Measurements from ENCODE around the gene WAS.
"Not testable (repeated sequence)": the region's sequence is repeated elsewhere in the genome, so short reads cannot be mapped to it uniquely, and the experiment has no call there.

Gene WAS

GRCh38 chrX:48683411-48683982 lies at the start of gene WAS:
TSS of gene WAS (plus strand) at chrX:48683799. CDS start at chrX:48683854, 55 bp downstream.
- DNase-seq: peak; percentile 79

DNA sequence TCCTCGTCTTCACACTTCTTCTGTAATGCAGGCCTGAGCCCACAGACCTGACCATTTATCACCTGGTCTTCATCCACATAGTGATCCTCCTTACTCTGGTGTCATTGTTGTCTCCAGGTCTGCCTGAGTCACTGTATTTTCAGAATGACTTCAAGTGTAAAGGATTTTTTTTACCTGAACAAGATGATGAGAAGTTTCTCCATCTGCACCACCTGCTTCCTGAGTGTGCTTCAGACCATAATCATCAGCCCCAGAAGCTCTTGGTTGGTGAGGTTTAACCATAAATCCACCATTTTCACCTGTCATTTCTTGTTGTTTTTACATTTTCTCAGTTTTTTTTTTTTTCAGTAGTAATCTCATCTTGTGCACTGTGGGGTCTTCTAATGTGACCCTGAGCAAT lies 47.3 kb upstream of the WAS start:
- no peak for DNase-seq

DNA sequence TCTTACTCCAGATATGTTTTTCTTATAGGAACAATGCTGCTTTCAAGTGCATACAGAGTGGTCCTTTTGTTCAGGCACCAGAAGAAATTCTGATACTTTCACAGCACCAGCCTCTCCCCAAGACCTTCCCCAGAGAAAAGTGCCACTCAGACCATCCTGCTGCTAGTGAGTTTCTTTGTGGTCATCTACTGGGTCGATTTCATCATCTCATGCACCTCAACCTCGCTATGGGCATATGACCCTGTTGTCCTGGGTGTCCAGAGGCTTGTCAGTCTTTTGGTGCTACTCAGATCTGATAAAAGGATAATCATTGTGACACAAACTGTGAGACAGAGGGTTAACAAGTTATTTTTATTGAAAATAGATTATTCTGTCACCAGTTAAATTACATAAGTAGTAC lies 46.8 kb upstream of the WAS start:
- no peak for DNase-seq

- DNase-seq: no peak
Observed at GRCh38 chrX:48645669-48646068, 37.9 kb upstream of the WAS start.

- DNase-seq: peak; percentile 74
Observed at GRCh38 chrX:48648336-48648751, 35.3 kb upstream of the WAS start.

GRCh38 chrX:48649102-48649501 lies 34.5 kb upstream of the WAS start:
- DNase-seq: no peak

GRCh38 chrX:48652055-48652579 lies 31.5 kb upstream of the WAS start:
- DNase-seq: peak; percentile 5

GRCh38 chrX:48654746-48655145 lies 28.9 kb upstream of the WAS start:
- DNase-seq: not testable (repeated sequence)

DNA sequence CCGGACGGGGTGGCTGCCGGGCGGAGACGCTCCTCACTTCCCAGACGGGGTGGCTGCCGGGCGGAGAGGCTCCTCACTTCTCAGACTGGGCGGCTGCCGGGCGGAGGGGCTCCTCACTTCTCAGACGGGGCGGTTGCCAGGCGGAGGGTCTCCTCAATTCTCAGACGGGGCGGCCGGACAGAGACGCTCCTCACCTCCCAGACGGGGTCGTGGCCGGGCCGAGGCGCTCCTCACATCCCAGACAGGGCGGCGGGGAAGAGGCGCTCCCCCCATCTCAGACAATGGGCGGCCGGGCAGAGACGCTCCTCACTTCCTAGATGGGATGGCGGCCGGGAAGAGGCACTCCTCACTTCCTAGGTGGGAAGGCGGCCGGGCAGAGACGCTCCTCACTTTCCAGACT lies 23.9 kb upstream of the WAS start:
- DNase-seq: not testable (repeated sequence)

DNA sequence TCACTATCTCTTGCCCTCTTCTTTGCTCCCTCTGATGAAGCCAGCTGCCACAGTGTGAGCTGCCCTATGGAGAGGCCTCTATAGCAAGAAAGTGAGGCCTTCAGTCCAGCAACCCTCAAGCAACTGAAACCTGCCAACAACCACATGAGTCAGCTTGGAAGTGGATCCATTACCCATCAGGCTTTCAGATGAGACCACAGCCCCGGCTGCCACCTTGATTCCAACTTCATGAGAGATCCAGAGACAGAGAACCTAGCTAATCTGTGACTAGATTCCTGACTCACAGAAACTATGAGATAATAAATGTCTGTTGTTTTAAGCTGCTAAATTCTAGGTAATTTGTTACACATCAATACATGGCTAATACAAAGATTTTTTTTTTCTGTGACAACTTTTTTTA lies 20.4 kb upstream of the WAS start:
- DNase-seq: no peak

- DNase-seq: no peak
Observed at GRCh38 chrX:48664156-48664555, 19.4 kb upstream of the WAS start.

- DNase-seq: no peak
Observed at GRCh38 chrX:48665991-48666390, 17.6 kb upstream of the WAS start.

- no peak for DNase-seq
Observed at GRCh38 chrX:48666649-48667048, 16.9 kb upstream of the WAS start.

DNA sequence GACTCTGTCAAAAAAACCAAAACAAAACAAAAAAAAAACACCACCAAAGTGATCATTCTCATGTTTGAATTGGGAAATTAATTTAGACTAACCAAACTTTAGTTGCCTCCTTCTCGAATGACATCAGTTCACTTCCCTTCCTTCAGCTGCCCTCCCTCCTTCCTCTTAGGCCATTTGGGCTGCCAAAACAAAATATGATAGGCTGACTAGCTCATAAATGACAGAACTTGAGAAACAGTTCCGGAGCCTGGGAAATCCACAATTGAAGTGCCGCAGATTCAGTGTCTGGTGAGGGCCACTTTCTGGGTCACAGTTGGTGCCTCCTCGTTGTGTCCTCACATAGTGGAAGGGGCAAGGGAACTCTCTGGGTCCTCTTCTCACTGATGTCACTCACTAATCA lies 16.1 kb upstream of the WAS start:
- no peak for DNase-seq

- not testable (repeated sequence) for DNase-seq
Observed at GRCh38 chrX:48668187-48668586, 15.4 kb upstream of the WAS start.

- DNase-seq: peak; percentile 94
Observed at GRCh38 chrX:48676106-48676892, 7.3 kb upstream of the WAS start.

- no peak for DNase-seq
Observed at GRCh38 chrX:48676893-48677270, 6.7 kb upstream of the WAS start.

DNA sequence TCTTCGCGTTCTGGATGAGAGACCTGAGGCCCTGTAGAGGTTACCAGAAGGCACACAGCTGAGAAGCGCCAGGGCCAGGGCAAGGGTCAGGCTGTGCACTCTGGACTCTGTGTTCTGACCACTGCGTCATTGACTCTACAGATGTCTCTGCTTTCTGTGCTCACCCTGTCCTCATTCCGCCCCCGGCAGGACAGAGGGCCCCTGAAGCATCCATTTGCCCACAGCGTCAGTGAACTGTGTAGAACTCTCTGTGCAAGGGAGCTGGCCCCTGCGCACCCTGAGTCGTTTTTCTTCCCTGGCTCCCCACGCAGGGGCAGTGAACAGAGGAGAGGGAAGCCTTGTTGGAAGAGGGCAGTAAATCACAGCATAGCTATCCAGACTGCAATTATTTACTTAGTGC lies 6.1 kb upstream of the WAS start:
- no peak for DNase-seq

DNA sequence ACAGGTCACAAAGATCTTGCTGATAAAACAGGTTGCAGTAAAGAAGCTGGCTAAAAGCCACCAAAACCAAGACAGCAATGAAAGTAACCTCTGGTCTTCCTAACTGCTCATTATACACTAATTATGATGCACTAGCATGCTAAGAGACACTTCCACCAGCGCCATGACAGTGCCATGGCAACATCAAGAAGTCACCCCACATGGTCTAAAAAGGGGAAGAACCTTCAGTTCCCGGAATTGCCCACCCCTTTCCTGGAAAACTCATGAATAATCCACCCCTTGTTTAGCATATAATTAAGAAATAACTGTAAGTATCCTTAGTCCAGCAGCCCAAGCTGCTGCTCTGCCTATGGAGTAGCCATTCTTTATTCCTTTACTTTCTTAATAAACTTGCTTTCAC lies 3.1 kb upstream of the WAS start:
- DNase-seq: peak; percentile 75

GRCh38 chrX:48680925-48681324 lies 2.7 kb upstream of the WAS start:
- DNase-seq: not testable (repeated sequence)

- DNase-seq: no peak
Observed at GRCh38 chrX:48681539-48682183, 1.9 kb upstream of the WAS start.

GRCh38 chrX:48682795-48683194 lies 804 bp upstream of the WAS start:
- DNase-seq: not testable (repeated sequence)

GRCh38 chrX:48684134-48684533 lies 535 bp downstream of the WAS start:
- no peak for DNase-seq

DNA sequence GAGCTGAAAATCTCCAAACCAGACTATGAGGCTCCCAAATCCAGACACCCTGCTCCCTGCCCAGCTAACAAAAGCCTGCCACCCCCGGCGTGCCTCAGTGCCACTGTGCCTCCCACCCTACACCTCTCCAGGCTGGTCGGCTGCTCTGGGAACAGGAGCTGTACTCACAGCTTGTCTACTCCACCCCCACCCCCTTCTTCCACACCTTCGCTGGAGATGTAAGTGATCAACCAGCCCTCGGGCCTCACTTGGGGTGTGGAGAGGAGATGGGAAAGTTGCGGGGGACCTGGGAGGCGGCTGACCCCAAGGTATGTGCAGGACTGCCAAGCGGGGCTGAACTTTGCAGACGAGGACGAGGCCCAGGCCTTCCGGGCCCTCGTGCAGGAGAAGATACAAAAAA lies 1.8 kb downstream of the WAS start:
- DNase-seq: no peak
